GM21786 (cell line): ENCODE data around the gene PLXDC1.
"Not testable (repeated sequence)": the region's sequence is repeated elsewhere in the genome, so short reads cannot be mapped to it uniquely, and the experiment has no call there.

Experiments used
- ATAC-seq: cut with Tn5 transposase; IDR thresholded peaks from one replicate; pipeline ENCODE4 v1.9.1; 2021; ENCODE audit not compliant: unreplicated experiment

The PLXDC1 gene

DNA sequence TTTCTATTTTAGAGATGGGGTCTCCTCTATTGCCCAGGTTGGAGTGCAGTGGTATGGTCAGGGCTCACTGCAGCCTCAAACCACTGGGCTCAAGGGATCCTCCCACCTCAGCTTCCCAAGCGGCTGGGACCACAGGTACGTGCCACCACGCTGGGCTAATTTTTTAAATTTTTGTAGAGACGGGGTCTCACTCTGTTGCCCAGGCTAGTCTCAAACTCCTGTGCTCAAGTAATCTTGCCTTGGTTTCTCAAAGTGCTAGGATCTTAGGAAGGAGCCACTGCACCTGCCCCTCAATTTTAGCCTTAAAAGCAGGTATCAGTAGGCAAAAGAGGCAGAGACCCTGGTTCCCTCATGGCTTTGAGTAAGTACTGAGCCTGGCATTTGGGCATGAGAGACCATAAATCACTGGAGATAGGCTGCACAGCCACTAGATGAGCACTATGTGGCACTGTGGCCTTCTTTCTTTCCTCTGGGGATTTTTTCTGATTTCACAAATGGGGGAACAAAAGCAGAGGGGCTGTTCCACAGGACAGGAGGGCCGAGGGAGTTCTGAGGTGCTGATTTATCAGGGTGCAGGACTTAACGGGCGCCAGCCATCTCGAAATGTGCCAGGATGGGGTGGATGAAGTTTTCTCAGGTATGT, 82.2 kb downstream of the PLXDC1 start:
- no peak for ATAC-seq

DNA sequence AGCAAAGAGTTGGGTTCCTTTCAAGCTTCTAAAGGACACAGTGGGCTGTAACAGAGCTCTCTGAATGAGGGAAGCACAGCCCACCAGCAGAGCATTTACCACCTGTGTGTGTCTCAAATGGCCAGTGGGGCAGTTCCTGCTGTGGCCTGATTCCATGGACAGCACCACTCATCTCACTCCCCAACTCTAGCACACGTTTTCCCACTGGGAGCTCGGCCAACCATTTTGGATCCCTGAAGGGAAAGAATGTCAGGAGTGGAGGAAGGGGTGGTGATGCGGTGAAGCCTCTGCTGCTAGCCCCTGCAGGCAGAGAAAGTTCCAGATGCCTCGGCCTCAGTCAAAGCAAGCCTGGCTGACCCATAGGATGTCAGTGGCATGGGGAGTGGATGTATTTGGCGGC, 86.6 kb downstream of the PLXDC1 start:
- ATAC-seq: no peak

DNA sequence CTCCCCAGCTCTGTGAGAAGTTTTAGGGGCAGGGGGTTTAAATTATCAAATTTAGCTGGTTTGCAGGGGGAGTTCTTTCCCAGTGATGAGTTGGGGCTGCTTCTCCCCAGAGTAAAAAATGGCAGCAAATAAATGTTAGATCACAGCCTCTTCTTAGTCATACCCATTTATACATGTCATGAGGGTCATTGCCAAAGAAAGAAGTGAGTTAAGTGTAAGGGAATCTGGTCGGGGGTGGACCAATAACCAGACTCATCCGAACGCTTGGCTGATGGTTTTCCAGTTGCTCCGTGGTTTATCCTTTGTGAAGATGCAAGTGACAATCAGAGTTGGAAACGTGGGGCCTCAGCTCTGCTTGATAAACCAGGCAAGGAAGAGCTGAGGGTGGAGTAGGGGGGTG, 87.1 kb downstream of the PLXDC1 start:
- no peak for ATAC-seq

GRCh38 chr17:39063681-39064069, 87.8 kb downstream of the PLXDC1 start:
- ATAC-seq: no peak

DNA sequence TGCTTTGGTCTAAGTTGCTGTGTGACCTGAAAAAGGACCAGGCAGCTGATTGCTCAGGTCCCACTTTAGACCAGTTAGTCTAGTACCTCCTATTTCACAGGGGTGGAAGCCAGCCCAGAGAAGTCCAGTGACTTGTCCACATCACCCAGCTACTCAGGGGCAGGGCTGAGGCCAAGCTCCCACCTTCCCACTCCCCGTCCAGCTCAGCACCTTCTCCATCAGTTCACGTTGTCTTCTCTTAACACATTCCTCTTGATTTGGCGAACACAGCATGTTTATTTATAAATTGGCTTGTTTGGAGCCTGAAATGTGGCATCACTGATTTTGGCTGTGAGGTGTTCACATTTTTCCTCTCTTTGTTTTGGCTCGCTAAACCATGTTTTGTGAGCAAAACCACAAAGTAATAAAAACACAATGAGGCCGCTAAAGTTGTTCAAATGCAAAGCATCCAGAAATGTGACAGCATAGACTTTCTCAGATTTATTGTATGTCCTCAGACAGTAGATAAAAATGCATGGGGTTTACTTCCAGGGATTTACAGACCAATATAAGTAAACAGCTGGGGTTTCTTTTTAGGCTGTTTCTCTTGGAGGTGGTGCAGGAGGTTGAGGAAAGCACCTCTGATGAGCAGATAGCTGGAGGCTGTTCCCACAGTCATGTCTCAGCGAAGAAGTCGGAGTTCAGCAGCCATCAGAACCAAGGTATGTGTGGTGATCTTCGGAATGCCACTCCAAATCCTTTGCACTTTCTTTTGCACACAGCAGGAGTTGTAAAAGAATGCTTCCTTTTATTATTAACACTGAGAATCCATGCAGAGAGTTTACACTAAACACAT, 88.4 kb downstream of the PLXDC1 start:
- ATAC-seq: no peak

- no peak for ATAC-seq
Measured at GRCh38 chr17:39058524-39058923, 92.9 kb downstream of the PLXDC1 start.

DNA sequence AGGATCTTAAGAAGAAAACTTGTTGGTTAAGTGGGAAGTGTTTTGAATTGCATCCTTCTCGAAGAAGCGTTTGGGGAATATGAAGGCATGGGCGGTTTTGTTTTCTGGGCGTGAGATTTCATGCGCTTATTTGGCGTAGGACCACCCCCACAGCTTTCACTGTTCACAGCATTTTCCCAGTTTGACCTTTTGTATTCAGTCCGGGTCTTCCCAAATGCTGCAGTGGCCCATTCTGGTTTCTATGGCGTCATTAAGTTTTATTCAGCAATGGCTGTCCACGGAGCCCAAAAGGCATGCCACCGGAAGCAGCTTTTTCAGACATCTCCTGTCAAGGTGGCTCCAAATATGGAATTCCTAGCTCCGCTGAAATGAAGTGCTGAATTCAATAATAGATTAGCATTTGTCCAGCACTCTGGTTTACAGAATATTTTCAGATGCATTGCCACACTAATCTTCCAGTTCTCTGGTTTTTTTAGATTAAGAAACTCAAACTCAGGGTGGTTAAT, 93.7 kb downstream of the PLXDC1 start:
- ATAC-seq: no peak

- ATAC-seq: no peak
Measured at GRCh38 chr17:39054111-39054645, 97.3 kb downstream of the PLXDC1 start.

GRCh38 chr17:39052423-39052822, 99.0 kb downstream of the PLXDC1 start:
- ATAC-seq: not testable (repeated sequence)

DNA sequence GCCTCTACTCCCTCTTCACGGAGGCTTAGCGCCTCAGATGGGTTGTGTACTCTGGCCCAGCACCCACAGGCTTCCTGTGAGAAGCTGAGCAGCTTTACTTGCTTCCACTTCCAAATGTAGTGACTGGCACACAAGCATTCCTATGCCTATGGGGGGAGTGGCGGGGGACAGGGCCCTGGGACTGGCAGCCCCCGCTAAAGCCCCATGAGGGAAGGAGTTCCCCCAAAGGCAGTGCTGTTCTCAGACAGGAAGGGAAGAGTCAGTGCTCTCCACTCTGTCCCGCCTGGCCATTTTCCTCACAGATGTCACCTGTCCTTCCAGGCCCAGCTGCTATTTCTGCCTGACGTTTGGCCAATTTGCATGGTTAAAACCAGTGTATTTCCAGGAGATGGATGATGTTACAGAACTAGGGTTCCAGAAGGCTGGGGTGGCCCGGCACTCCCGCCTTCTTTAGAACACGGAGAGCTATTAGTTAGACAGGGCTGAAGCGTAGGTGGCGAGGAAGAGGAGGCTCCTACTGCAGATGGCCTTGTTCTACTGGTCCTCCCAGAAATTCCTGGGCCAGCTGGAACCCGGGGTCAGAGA, 100.3 kb downstream of the PLXDC1 start:
- ATAC-seq: no peak

GRCh38 chr17:39045948-39046679, 105.3 kb downstream of the PLXDC1 start:
- no peak for ATAC-seq

DNA sequence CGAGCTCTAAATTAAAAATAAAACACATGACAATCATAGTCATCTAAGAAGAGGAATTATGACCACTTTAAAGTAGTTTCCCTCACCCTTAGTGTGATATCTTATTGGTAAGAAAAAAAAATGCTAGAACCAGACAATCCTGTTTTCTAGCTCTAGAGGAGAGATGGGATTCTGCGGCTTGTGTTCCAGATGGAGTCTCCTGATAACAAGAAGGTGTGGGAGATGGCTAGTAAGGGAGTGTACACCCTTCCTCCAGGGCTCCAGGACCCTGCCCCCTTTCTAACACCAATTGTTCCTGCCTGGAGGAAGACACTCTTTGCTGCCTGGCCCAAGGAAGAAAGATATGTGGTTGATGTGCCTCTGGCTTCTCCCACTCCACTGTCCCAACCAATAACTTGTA, 115.4 kb downstream of the PLXDC1 start:
- no peak for ATAC-seq

DNA sequence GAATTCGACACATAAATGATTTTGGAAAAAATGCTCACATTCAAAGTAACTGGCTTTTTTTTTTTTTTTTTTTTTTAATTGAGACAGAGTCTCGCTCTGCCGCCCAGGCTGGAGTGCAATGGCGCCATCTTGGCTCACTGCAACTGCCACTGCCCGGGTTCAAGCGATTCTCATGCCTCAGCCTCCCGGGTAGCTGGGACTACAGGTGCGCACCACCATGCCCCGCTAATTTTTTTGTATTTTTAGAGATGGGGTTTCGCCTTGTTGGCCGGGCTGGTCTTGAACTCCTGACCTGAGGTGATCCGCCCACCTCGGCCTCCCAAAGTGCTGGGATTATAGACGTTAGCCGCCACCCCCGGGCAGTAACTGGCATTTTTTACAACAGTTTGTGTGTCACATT, 115.9 kb downstream of the PLXDC1 start:
- ATAC-seq: not testable (repeated sequence)

- ATAC-seq: no peak
Measured at GRCh38 chr17:39028690-39029089, 122.7 kb downstream of the PLXDC1 start.

DNA sequence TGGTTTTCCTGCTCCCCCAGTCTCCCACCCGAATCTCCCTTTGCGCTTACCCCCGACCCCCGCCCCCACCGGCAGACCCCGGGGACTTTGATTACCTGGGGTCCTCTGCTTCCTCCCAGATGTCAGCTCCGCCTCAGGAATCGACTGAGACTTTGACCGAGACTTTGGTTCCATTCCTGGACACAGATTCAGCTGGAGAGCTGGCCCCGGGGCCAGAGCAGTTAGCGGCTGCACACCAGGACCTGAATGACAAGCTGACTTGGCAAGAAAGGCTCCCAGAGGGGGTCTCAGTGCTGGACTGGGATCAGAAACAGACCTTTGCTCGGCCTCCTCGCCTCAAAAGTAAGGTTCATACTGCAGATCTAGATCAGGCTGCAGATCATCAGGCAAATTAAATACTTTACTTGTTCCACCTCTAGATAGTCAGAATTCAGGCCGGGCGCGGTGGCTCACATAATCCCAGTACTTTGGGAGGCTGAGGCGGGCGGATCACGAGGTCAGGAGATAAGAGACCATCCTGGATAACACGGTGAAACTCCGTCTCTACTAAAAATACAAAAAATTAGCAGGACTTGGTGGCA, 123.9 kb downstream of the PLXDC1 start:
- ATAC-seq: no peak

DNA sequence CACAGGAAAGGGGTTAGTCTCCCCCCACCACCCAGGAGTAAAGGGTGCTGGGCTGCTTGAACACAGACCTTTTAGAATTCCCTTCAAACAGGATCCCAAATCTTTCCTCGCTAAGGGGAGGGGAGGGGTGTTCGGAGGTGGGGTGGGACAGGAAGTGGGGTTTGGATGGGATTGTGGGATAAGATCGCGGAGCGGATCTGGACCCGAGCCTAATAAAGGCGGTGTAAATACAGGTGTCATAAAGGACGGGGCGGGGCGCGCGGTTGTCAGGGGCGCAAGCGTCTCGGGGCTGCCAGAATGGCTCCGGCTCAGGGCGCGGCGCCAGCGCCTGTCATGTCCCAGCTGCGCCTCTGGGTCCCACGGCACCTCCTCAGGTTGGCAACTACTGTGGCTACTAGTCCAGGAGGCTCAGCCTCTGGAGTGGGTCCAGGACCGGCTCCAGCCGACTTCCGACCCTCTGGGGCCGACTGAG, 124.4 kb downstream of the PLXDC1 start:
- ATAC-seq: no peak

DNA sequence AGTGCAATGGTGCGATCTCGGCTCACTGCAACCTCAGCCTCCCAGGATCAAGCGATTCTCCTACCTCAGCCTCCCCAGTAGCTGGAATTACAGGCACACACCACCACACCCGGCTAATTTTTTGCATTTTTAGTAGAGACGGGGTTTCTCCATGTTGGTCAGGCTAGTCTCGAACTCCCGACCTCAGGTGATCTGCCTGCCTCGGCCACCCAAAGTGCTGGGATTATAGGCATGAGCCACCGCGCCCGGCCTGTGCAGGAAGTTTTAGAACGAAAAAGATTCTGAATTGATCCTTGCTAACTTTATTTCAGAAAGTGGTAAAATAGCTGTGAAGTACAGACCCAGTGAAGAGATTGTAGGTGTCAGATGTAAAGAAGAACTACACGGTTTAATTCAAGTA, 125.1 kb downstream of the PLXDC1 start:
- not testable (repeated sequence) for ATAC-seq

GRCh38 chr17:39022924-39023323, 128.5 kb downstream of the PLXDC1 start:
- ATAC-seq: no peak

DNA sequence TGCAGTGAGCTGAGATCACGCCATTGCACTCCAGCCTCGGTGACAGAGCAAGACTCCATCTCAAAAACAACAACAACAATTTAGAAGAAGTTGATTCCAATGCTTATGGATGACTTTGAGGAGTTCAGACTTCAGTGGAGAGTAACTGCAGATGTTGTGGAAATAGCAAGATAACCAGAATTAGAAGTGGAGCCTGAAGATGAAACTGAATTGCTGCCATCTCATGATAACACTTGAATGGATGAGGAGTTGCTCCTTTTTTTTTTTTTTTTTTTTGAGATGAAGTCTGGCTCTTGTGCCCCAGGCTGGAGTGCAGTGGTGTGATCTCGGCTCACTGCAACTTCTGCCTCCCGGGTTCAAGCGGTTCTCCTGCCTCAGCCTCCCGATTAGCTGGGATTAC, 131.4 kb downstream of the PLXDC1 start:
- ATAC-seq: not testable (repeated sequence)

GRCh38 chr17:39018267-39019134, 132.9 kb downstream of the PLXDC1 start:
- no peak for ATAC-seq
